Brain microvascular endothelial cell (primary cell): ENCODE results near the gene KLRF1.
"Not testable (repeated sequence)": the region's sequence is repeated elsewhere in the genome, so short reads cannot be mapped to it uniquely, and the experiment has no call there.

Experiments
- DNase-seq: peaks from one replicate; pipeline ENCODE4 v3.0.0-alpha.2; 2020
- H3K27ac ChIP-seq: fragments of 250-450 bp; sonication (Bioruptor Pico); 2 replicates; pipeline ENCODE4 v1.5.1; 2020; ENCODE audit warnings: mild to moderate bottlenecking, moderate library complexity
- H3K27me3 ChIP-seq: fragments of 250-450 bp; sonication (Bioruptor Pico); replicated peaks from 2 replicates; pipeline ENCODE4 v1.5.1; 2020; ENCODE audit warnings: mild to moderate bottlenecking
- H3K36me3 ChIP-seq: fragments of 250-450 bp; sonication (Bioruptor Pico); replicated peaks from 2 replicates; pipeline ENCODE4 v1.5.1; 2020; ENCODE audit warnings: mild to moderate bottlenecking
- H3K4me3 ChIP-seq: 2 replicates; pipeline ENCODE4 v1.5.1; 2011; ENCODE audit warnings: low read depth, mild to moderate bottlenecking, control low read depth, low read length, moderate library complexity
- CTCF ChIP-seq: IDR thresholded peaks from 2 replicates; pipeline ENCODE4 v1.5.1; 2011; ENCODE audit warnings: low read depth, mild to moderate bottlenecking, moderate library complexity, low read length, control low read depth, inconsistent platforms; ENCODE audit errors: missing control alignments
- in situ Hi-C: cut with HindIII; loops from 2 replicates; pipeline ENCODE4 v1.10.0; 2017; ENCODE audit warnings: low sequenced_read_pairs, low pct_ligation_motif_present

KLRF1 gene

DNA sequence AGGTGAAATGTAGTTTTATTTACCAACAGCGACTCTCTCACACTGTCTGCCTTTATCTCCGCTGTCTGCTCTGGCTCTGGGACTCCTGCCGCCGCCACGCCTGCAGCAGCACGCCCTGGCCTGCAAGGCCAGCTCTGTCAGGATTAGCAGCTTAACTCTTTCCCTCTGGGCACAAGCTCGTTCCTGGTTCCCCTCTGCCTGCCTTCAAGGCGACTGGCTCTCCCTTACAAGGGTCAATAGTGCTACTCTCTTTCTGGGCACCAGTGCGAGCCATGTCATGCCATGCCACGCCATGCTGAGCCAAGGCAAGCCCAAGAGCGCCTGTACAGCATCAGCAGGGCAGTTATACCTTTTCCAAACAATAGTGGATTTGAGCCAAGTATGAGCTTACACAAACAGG is 45.5 kb downstream of the KLRF1 start:
- DNase-seq = no peak
- no peak overlapping the region for H3K27ac ChIP-seq
- H3K27me3 ChIP-seq = no peaks in the 10 kb centered on the region
- in situ Hi-C loops = no loop called here
- no peak overlapping the region for H3K4me3 ChIP-seq
- H3K36me3 ChIP-seq = no peaks in the 10 kb centered on the region
- no peak for TF ChIP-seq CTCF

DNA sequence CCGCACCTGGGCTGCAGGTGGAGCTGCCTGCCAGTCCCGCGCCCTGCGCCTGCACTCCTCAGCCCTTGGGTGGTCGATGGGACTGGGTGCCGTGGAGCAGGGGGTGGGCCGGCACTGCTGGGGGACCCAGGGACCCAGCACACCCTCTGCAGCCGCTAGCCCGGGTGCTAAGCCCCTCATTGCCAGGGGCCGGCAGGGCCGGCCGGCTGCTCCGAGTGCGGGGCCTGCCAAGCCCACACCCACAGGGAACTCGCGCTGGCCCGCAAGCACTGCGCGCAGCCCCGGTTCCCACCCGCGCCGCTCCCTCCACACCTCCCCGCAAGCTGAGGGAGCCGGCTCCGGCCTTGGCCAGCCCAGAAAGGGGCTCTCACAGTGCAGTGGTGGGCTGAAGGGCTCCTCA is 48.8 kb downstream of the KLRF1 start:
- in situ Hi-C loops, H3K27me3 ChIP-seq, DNase-seq, H3K36me3 ChIP-seq, H3K4me3 ChIP-seq, H3K27ac ChIP-seq: not testable (repeated sequence)

DNA sequence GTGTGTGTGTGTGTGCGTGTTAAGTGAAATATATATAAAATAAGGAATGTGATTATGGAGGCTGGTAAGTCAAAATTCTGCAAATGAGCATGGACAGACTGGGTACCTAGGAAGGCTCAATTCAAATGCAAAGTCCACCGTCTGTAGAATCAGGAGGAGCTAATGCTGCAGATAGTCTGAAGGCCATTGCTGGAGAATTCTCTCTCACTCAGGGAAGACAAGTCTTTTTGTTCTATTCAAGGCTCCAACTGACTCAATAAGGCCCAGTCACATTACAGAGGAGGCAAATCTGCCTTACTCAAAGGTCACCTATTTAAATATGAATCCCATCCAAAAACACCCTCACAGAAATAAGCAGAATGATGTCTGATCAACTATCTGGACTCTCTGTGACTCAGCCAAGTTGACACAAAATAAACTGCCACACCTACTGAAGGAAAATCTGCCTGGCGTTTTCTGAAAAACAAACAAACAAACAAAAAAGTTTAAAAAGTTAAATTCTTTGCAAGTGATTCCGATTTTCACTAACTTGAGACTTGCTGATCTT is 53.3 kb downstream of the KLRF1 start:
- DNase-seq = no peak
- Histone ChIP-seq H3K27me3 (no peaks in the 10 kb centered on the region), H3K36me3 (no peaks in the 10 kb centered on the region), H3K27ac (no peak overlapping the region), H3K4me3 (no peak overlapping the region)
- no peak for TF ChIP-seq CTCF
- in situ Hi-C loops = no loop called here

DNA sequence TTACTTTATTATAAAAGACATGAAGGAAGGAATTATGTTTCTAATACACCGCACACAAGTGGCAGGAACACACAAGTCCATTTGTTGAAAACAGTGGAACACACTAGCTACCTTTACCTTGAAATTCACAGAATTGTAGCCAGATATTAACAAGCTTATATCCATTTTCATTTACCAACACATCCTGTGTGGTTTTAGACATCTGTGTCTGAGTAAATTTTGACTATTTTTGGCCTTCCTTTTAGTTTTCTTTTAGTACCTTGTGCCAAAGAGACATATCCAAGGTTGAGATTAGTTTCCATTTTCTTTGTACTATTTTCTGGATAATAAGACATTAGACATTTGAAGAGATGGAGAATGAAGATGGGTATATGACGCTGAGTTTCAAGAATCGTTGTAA is 54.0 kb downstream of the KLRF1 start, which contains the start of gene KLRF2:
Gene KLRF2 (plus strand): TSS at position 244 of the 400 bp plus-strand sequence. CDS start 107 bp downstream, at position 351.
- Histone ChIP-seq H3K27ac (no peak within 1 kb of the TSS), H3K4me3 (no peak within 1 kb of the TSS), H3K36me3 (no peaks in the 10 kb centered on the region), H3K27me3 (no peaks in the 10 kb centered on the region)
- no peak for DNase-seq
- in situ Hi-C loops = no loop called here
- TF ChIP-seq CTCF = no peak

DNA sequence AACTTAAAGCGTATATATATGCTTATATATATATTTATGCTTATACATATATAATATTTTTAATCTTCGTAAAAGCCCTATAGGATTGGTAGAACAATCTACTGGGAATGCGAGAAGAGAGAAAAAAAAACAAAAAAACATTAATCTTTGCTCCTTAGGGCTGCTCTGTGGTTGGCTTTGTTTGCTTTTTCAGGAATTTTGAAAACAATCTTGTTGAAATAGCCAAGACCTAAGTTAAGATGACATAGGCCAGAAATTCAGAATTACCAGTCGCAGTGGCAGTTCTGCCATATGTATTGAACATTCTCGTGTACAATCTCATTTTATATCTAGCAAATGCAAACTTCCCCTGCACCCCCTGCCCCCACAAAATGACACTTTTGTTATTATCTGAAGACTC is 54.7 kb downstream of the KLRF1 start:
- no peak overlapping the region for H3K4me3 ChIP-seq
- TF ChIP-seq CTCF = no peak
- H3K27ac ChIP-seq = no peak overlapping the region
- H3K27me3 ChIP-seq = no peaks in the 10 kb centered on the region
- no peak for DNase-seq
- H3K36me3 ChIP-seq = no peaks in the 10 kb centered on the region
- in situ Hi-C loops = no loop called here

DNA sequence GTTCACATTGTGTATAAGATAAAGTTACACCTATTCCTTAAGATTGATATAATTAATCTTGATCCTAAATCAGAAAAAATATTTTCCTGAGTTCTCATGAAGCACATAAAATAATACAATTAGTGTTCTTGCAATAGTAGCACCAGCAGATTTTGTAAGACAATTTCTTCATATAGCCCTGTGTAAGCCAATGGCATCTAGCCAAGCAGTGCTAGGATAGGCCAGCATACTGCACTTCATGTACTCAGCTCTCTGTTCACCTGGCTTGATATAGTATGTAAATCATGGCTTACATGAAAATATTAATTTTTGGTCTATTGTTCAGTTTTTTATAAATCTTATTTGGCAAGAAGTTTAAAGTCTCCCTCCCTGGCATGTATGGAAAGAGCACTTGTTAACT is 55.9 kb downstream of the KLRF1 start:
- Histone ChIP-seq H3K27me3 (no peaks in the 10 kb centered on the region), H3K4me3 (no peak overlapping the region), H3K27ac (no peak overlapping the region), H3K36me3 (no peaks in the 10 kb centered on the region)
- TF ChIP-seq CTCF = no peak
- DNase-seq = no peak
- in situ Hi-C loops = no loop called here
